K562 (cell line): ENCODE results near the gene KRTAP29-1. TPM values are rescaled to one million over a fixed set of nuclear protein-coding genes. Genes with fewer than 3 reads are reported as not detected.

Experiments used
- ATAC-seq: fragments of 200-7000 bp; cut with Tn5 transposase; 3 replicates; pipeline ENCODE4 v1.9.1; 2020; ENCODE audit warnings: moderate library complexity
- BruUV-seq: library from RNA; stranded (reverse); fragments of 400-500 nt; replicated peaks from 2 replicates; lab custom pipeline; 2021; lab: Mats Ljungman, UMichigan
- CTCF ChIA-PET: fragments of 300-600 bp; formaldehyde crosslinking; extraction: SDS; loops from one replicate; lab custom pipeline; 2021; ENCODE audit warnings: low intra/inter-chr PET ratio; lab: Yijun Ruan, JAX
- POLR2A ChIA-PET: fragments of 300-600, 350-650 bp; sonication (Branson Sonifier 250); formaldehyde crosslinking; extraction: SDS; loops from one replicate; lab custom pipeline; 2021; ENCODE audit warnings: antibody characterized with exemption, inconsistent platforms; lab: Yijun Ruan, JAX
- DNase-seq, 4 experiments: peaks; one replicate each; pipeline versions ENCODE4 v3.0.0 to v3.0.0-alpha.2; 2011 to 2018; ENCODE audit warnings: low spot score in 3 of 4, mixed read lengths in 3 of 4; ENCODE audit errors: extremely low read depth in 1 of 4
- FAIRE-seq: peaks from 2 replicates; lab custom pipeline; 2011; peaks lifted over from hg19 to GRCh38; lab: Jason Lieb, UNC
- H2AFZ ChIP-seq: 2 replicates; pipeline ENCODE4 v1.6.0; 2011; ENCODE audit warnings: low read depth, low read length, control low read depth, inconsistent platforms
- H3K27ac ChIP-seq: fragments of 200-600 bp; 3 replicates; pipeline ENCODE4 v1.8.0; 2011; ENCODE audit warnings: low read depth, mild to moderate bottlenecking, control low read depth, inconsistent platforms, low read length, moderate library complexity, mixed read lengths; ENCODE audit errors: extremely low read depth
- H3K27me3 ChIP-seq, 2 experiments: fragments of 300-600 bp in 1 of 2; 2 replicates in 1 of 2; 3 replicates in 1 of 2; pipeline versions ENCODE4 v1.6.0 to v1.8.0; 2011; ENCODE audit warnings: inconsistent platforms in 2 of 2, low read length in 2 of 2, mild to moderate bottlenecking in 1 of 2, mixed read lengths in 1 of 2, moderate library complexity in 1 of 2; ENCODE audit not compliant: control insufficient read depth in 2 of 2, insufficient read depth in 2 of 2
- H3K36me3 ChIP-seq: fragments of 300-600 bp; 3 replicates; pipeline ENCODE4 v1.8.0; 2011; ENCODE audit warnings: mild to moderate bottlenecking, low read length, inconsistent platforms; ENCODE audit not compliant: control insufficient read depth, insufficient read depth
- H3K4me1 ChIP-seq, 2 experiments: fragments of 200-600 bp in 1 of 2; replicated peaks in 1 of 2; 2 replicates in 1 of 2; 3 replicates in 1 of 2; pipeline versions ENCODE4 v1.5.1 to v1.8.0; 2011; ENCODE audit warnings: inconsistent platforms in 2 of 2, low read length in 2 of 2, mild to moderate bottlenecking in 1 of 2, mixed read lengths in 1 of 2, moderate library complexity in 1 of 2; ENCODE audit not compliant: control insufficient read depth in 2 of 2, insufficient read depth in 2 of 2
- H3K4me2 ChIP-seq: 2 replicates; pipeline ENCODE4 v1.6.1; 2011; ENCODE audit warnings: low read length, control low read depth, inconsistent platforms, mixed read lengths; ENCODE audit not compliant: insufficient read depth
- H3K4me3 ChIP-seq: fragments of 200-600 bp; sonication (generic), shearing (Covaris generic); 2 replicates; pipeline ENCODE4 v1.5.1; 2016; ENCODE audit warnings: control low read depth, inconsistent platforms
- H3K79me2 ChIP-seq: fragments of 200-600 bp; 3 replicates; pipeline ENCODE4 v1.8.0; 2011; ENCODE audit warnings: low read length, inconsistent platforms; ENCODE audit not compliant: control insufficient read depth, insufficient read depth
- H3K9ac ChIP-seq, 2 experiments: 2 replicates each; pipeline versions ENCODE4 v1.6.0 to v1.6.1; 2011; ENCODE audit warnings: low read depth in 2 of 2, low read length in 2 of 2, control low read depth in 1 of 2, inconsistent platforms in 1 of 2, mild to moderate bottlenecking in 1 of 2, mixed read lengths in 1 of 2; ENCODE audit not compliant: insufficient read depth in 1 of 2
- H3K9me1 ChIP-seq: one replicate; pipeline ENCODE4 v1.6.0; 2011; ENCODE audit warnings: inconsistent platforms, mild to moderate bottlenecking, low read length, moderate library complexity; ENCODE audit not compliant: control insufficient read depth, insufficient read depth
- H3K9me3 ChIP-seq: replicated peaks from 2 replicates; pipeline ENCODE4 v1.5.1; 2011; ENCODE audit warnings: low read depth, low read length, inconsistent platforms; ENCODE audit not compliant: control insufficient read depth, insufficient read depth
- H4K20me1 ChIP-seq: replicated peaks from 2 replicates; pipeline ENCODE4 v1.6.1; 2011; ENCODE audit warnings: low read length, inconsistent platforms, mixed read lengths; ENCODE audit not compliant: control insufficient read depth, insufficient read depth
- BDP1 ChIP-seq: IDR thresholded peaks from 3 replicates; pipeline ENCODE4 v1.6.1; 2011; ENCODE audit not compliant: insufficient read length, insufficient read depth
- ETV1 ChIP-seq: fragments of 450-650 bp; conservative IDR thresholded peaks from 2 replicates; pipeline ENCODE4 v1.6.1; 2016; ENCODE audit warnings: missing genetic modification characterization, control low read depth, low read depth, missing compliant biosample characterization
- MAFF ChIP-seq: IDR thresholded peaks from 2 replicates; pipeline ENCODE4 v1.6.1; 2012; ENCODE audit warnings: low read length, improper control_type of control experiment
- MBD2 ChIP-seq: sonication (generic); IDR thresholded peaks from 2 replicates; pipeline ENCODE4 v1.6.1; 2016; ENCODE audit warnings: low read depth, borderline replicate concordance
- MEF2A ChIP-seq: IDR thresholded peaks from 2 replicates; pipeline ENCODE4 v1.6.1; 2011; ENCODE audit warnings: low read depth, mild to moderate bottlenecking, low read length, moderate library complexity; ENCODE audit not compliant: control insufficient read depth
- MYC ChIP-seq, 2 experiments: fragments of 250-450 bp in 1 of 2; sonication (Bioruptor Pico) in 1 of 2; IDR thresholded peaks; 2 replicates each; pipeline versions ENCODE4 v1.5.1 to v1.6.1; 2012 to 2021; ENCODE audit warnings: low read depth in 2 of 2, borderline replicate concordance in 1 of 2, improper control_type of control experiment in 1 of 2, low read length in 1 of 2, mild to moderate bottlenecking in 1 of 2, moderate library complexity in 1 of 2
- NONO ChIP-seq, 2 experiments: fragments of 200-400 bp in 1 of 2; fragments of 450-650 bp in 1 of 2; formaldehyde crosslinking in 1 of 2; IDR thresholded peaks; 2 replicates each; pipeline ENCODE4 v1.6.1; 2017; ENCODE audit warnings: low read depth in 2 of 2, mild to moderate bottlenecking in 2 of 2, moderate library complexity in 2 of 2, low read length in 1 of 2
- SAFB2 ChIP-seq: fragments of 200-400 bp; formaldehyde crosslinking; IDR thresholded peaks from 2 replicates; pipeline ENCODE4 v1.6.1; 2018; ENCODE audit warnings: borderline replicate concordance, low read length, low read depth, moderate library complexity; ENCODE audit not compliant: severe bottlenecking
- TCF3 ChIP-seq: sonication (generic); formaldehyde crosslinking; IDR thresholded peaks from 2 replicates; pipeline ENCODE4 v1.4.0; 2020; ENCODE audit warnings: mild to moderate bottlenecking, missing genetic modification reagents
- ZBED1 ChIP-seq: IDR thresholded peaks from 2 replicates; pipeline ENCODE4 v1.6.1; 2014
- ZNF445 ChIP-seq: fragments of 250-450 bp; sonication (Bioruptor Pico); IDR thresholded peaks from 2 replicates; pipeline ENCODE4 v1.4.0; 2020; ENCODE audit warnings: low read depth, mild to moderate bottlenecking, moderate library complexity
- ZNF766 ChIP-seq: fragments of 200-800 bp; sonication (Bioruptor generic); conservative IDR thresholded peaks from 2 replicates; pipeline ENCODE4 v1.6.1; 2016; ENCODE audit warnings: missing genetic modification characterization, missing compliant biosample characterization
- WGBS: fragments of 100-300 bp; shearing (Covaris generic); methylation state at CpG from one replicate; pipeline ENCODE4 v1.1.6; 2016; ENCODE audit warnings: low coverage, mixed read lengths; ENCODE audit not compliant: insufficient coverage; ENCODE audit errors: missing lambda C conversion rate; 5-methylcytosine and 5-hydroxymethylcytosine counted together
- in situ Hi-C: fragments of 300-500 bp; cut with MboI; formaldehyde crosslinking; loops from 4 replicates; pipeline ENCODE4 v1.15.0; 2018; ENCODE audit warnings: inconsistent platforms, mixed read lengths
- intact Hi-C: fragments of 100-400 bp; cut with micrococcal nuclease; formaldehyde crosslinking; loops from 2 replicates; pipeline ENCODE4 v1.14.2; 2022
- polyA plus RNA-seq, 8 experiments: library from polyadenylated mRNA; depleted of rRNA in 4 of 8; stranded (reverse) in 5 of 8; unstranded in 3 of 8; fragments of >200 nt; fragmentation: Nextera tagmentation in 2 of 8; fragmentation: Illumina TruSeq in 1 of 8; extraction: Ambion mirVana in 2 of 8; extraction: Trizol in 1 of 8; gene quantifications; 2 replicates each; pipeline versions ENCODE4 v1.2.1 to v1.2.3, GENCODE V29; 2011 to 2014; ENCODE audit warnings: inconsistent platforms in 1 of 8, missing spikeins in 1 of 8
- total RNA-seq, 7 experiments: library from RNA; depleted of rRNA in 6 of 7; stranded (reverse); fragments of >200 nt in 6 of 7; fragmentation: Illumina TruSeq in 2 of 7; extraction: Trizol in 2 of 7; gene quantifications; 2 replicates each; pipeline versions ENCODE4 v1.2.1 to v1.2.3, GENCODE V29; 2011 to 2021; ENCODE audit warnings: low replicate concordance in 1 of 7
- TF ChIP-seq, protein P1 (sequence below): fragments of 250-450 bp; sonication (Bioruptor Pico); IDR thresholded peaks from 2 replicates; pipeline ENCODE4 v1.8.0; 2021; ENCODE audit warnings: moderate library complexity, mild to moderate bottlenecking, inconsistent platforms

Gene KRTAP29-1
- total and polyA plus RNA-seq, 9 of the 15 experiments (the other 6 are each of a cell fraction or from before 2014, with no cell fraction given), result not detected

DNA sequence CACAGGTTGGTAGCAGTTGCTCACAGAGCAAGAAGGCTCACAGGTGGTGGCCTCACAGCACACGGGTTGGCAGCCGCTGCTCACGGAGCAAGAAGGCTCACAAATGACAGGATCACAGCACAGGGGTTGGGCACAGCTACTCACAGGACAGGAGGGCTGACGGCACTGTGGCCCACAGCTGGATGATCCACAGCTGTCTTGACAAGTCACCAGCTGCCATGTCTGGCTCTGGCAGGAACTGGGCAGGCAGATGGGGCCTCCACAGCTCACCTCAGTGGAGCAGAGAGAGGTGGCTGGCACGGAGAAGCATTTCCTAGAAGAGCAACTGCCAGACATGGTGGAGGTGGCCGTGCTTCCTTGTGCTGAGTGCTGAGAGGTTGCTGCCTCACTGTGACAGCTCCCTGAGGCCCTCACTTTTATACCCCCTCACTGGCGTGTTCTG, 6.3 kb upstream of the KRTAP29-1 start, which contains the start of gene KRTAP16-1:
Gene KRTAP16-1, minus strand, starts transcription at position 392 of the 442 bp plus-strand sequence. Its CDS starts 56 bp downstream, at position 336.
- Histone ChIP-seq H2AFZ (no peak within 1 kb of the TSS), H3K27me3 (peaks cover 3 to 21% of the 10 kb centered on the region in 2 experiments; a peak in 4 of 5 replicates), H3K9ac (no peak within 1 kb of the TSS), H3K9me3 (no peaks in the 10 kb centered on the region), H3K79me2 (no peaks in the 10 kb centered on the region), H3K9me1 (no peaks in the 10 kb centered on the region), H3K4me3 (no peak within 1 kb of the TSS), H3K36me3 (no peaks in the 10 kb centered on the region), H3K4me1 (no peaks in the 10 kb centered on the region; a peak in 1 of 5 replicates), H3K4me2 (no peak within 1 kb of the TSS), H4K20me1 (no peaks in the 10 kb centered on the region), H3K27ac (no peak within 1 kb of the TSS)
- no peak for DNase-seq
- 0% methylated on average over 7 of the region's 7 CpGs for WGBS
- POLR2A ChIA-PET, result no interaction called here
- intact Hi-C loops, result no loop called here
- no TSS peak for BruUV-seq
- CTCF ChIA-PET, result interaction anchor here (0.6 kb wide), 1 partner anchor 54 kb away, joined by 3 read pairs; the partner anchor contains the start of gene KRTAP9-9
- no peak for TF ChIP-seq ZNF445 (CRISPR knock-in tag)
- in situ Hi-C loops, result no loop called here
- FAIRE-seq, result no peak
- no peak for ATAC-seq

GRCh38 chr17:41308251-41308917, 5.7 kb upstream of the KRTAP29-1 start:
- FAIRE-seq, result no peak
- POLR2A ChIA-PET, result interaction anchor here (1.2 kb wide), 1 partner anchor 21 kb away, joined by 4 read pairs; no protein-coding TSS in a partner anchor
- CTCF ChIA-PET, result no interaction called here
- no peak for TF ChIP-seq NONO (IDR thresholded peaks at IDR 0.05; ENCODE audit: low read depth in 2 of 2, low read length in 1 of 2)
- TF ChIP-seq MEF2A, result no peak
- no peak for TF ChIP-seq SAFB2
- TF ChIP-seq BDP1, result no peak
- no peak for TF ChIP-seq MBD2
- TF ChIP-seq, protein P1, sequence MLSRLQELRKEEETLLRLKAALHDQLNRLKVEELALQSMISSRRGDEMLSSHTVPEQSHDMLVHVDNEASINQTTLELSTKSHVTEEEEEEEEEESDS, result no peak
- TF ChIP-seq ZNF766 (CRISPR knock-in tag), result no peak
- no peak for TF ChIP-seq ETV1
- no peak for TF ChIP-seq MAFF
- no peak for TF ChIP-seq ZBED1
- TF ChIP-seq TCF3 (CRISPR knock-in tag), result no peak
- no peak for TF ChIP-seq MYC (IDR thresholded peaks at IDR 0.05; ENCODE audit: low read depth, low read length)
- TF ChIP-seq MYC (CRISPR knock-in tag; IDR thresholded peaks at IDR 0.05; ENCODE audit: borderline replicate concordance, low read depth), result no peak

More at GRCh38 chr17:41308251-41308917, 5.7 kb upstream of the KRTAP29-1 start:
- no peaks in the 10 kb centered on the region; a peak in 1 of 5 replicates for H3K4me1 ChIP-seq
- no peak overlapping the region for H3K27ac ChIP-seq
- BruUV-seq, result no TSS peak
- H3K4me2 ChIP-seq, result no peak overlapping the region
- no peak for ATAC-seq
- H3K79me2 ChIP-seq, result no peaks in the 10 kb centered on the region
- in situ Hi-C loops (no loop called here), intact Hi-C loops (no loop called here)
- no peak overlapping the region for H2AFZ ChIP-seq
- no peaks in the 10 kb centered on the region for H4K20me1 ChIP-seq
- no peaks in the 10 kb centered on the region for H3K36me3 ChIP-seq
- H3K27me3 ChIP-seq, result peaks cover 3 to 21% of the 10 kb centered on the region in 2 experiments; a peak in 4 of 5 replicates
- no peaks in the 10 kb centered on the region for H3K9me3 ChIP-seq
- 2% methylated on average over 10 of the region's 10 CpGs for WGBS
- H3K4me3 ChIP-seq, result no peak overlapping the region
- no peak overlapping the region for H3K9ac ChIP-seq
- no peak for DNase-seq
- H3K9me1 ChIP-seq, result no peaks in the 10 kb centered on the region
